ENCODE results near the gene CFAP100. TPM values are rescaled to one million over a fixed set of nuclear protein-coding genes. Genes with fewer than 3 reads are reported as not detected.
A peak's percentile ranks its signal among the peaks of the same experiment; 100 is the strongest.

CFAP100 gene
- total and polyA plus RNA-seq, 9 of the 15 experiments (the other 6 are each of a cell fraction or from before 2014, with no cell fraction given): not detected

GRCh38 chr3:126474498-126475412 is 80.0 kb downstream of the CFAP100 start (continued):
- TF ChIP-seq JUND (IDR thresholded peaks at IDR 0.05; ENCODE audit: borderline replicate concordance, low read depth, low read length) (no peak), JUND (tag; IDR thresholded peaks at IDR 0.05; ENCODE audit: borderline replicate concordance, low read depth, low read length) (no peak), MAX (CRISPR knock-in tag; IDR thresholded peaks at IDR 0.05) (peak; percentile 61)

GRCh38 chr3:126475413-126476114 is 80.9 kb downstream of the CFAP100 start, which contains the start of gene ZXDC:
TSS of gene ZXDC (minus strand) at chr3:126475891. CDS start at chr3:126475865, 26 bp downstream.
- ATAC-seq: peak; percentile 86
- Histone ChIP-seq H3K79me2 (ENCODE audit: control insufficient read depth, insufficient read depth, low read length) (peaks cover 40% of the 10 kb centered on the region), H3K27me3 (ENCODE audit: control insufficient read depth in 2 of 2, insufficient read depth in 2 of 2, low read length in 2 of 2) (no peaks in the 10 kb centered on the region), H3K4me3 (peak within 1 kb of the TSS; percentile 61), H3K9ac (ENCODE audit: insufficient read depth in 1 of 2, low read depth in 2 of 2, low read length in 2 of 2) (peak within 1 kb of the TSS; percentile 69 to 97), H4K20me1 (replicated peaks; ENCODE audit: control insufficient read depth, insufficient read depth, low read length) (peaks cover 8% of the 10 kb centered on the region), H3K4me1 (replicated peaks in 1 of 2; ENCODE audit: control insufficient read depth in 2 of 2, insufficient read depth in 2 of 2, low read length in 2 of 2) (peaks cover 24 to 28% of the 10 kb centered on the region in 2 experiments; a peak in 4 of 5 replicates), H3K36me3 (ENCODE audit: control insufficient read depth, insufficient read depth, low read length) (peaks cover 16% of the 10 kb centered on the region), H3K9me3 (replicated peaks; ENCODE audit: control insufficient read depth, insufficient read depth, low read depth, low read length) (no peaks in the 10 kb centered on the region), H2AFZ (ENCODE audit: low read depth, low read length) (peak within 1 kb of the TSS; percentile 99), H3K4me2 (ENCODE audit: insufficient read depth, low read length) (peak within 1 kb of the TSS; percentile 92), H3K27ac (ENCODE audit: extremely low read depth, low read depth, low read length) (peak within 1 kb of the TSS; percentile 79), H3K9me1 (ENCODE audit: control insufficient read depth, insufficient read depth, low read length) (no peaks in the 10 kb centered on the region)
- no TSS peak for BruUV-seq (replicated peaks)
- intact Hi-C loops (cut with micrococcal nuclease) (loop anchor here (2.0 kb wide), 1 partner anchor 65 kb away; no protein-coding TSS in a partner anchor), in situ Hi-C loops (cut with MboI) (no loop called here)
- FAIRE-seq: no peak
- CTCF ChIA-PET (ENCODE audit: low intra/inter-chr PET ratio): no interaction called here
- DNase-seq (ENCODE audit: extremely low read depth in 1 of 4, low spot score in 3 of 4): peak; percentile 90 to 97 (median 95)
- POLR2A ChIA-PET: interaction anchor here (0.6 to 1.0 kb wide), 5 partner anchors 12 to 898 kb away, joined by 3 read pairs; no protein-coding TSS in a partner anchor
- 0% methylated on average over 20 of the region's 112 CpGs for WGBS (ENCODE audit: insufficient coverage, low coverage, missing lambda C conversion rate)
- no peak for TF ChIP-seq EZH2 (IDR thresholded peaks at IDR 0.05; ENCODE audit: borderline replicate concordance, low read depth, low read length)
- peak in 1 of 2 experiments; percentile 76; a peak in 2 of 4 replicates for TF ChIP-seq NRF1 (conservative IDR thresholded peaks at IDR 0.05 in 1 of 2, IDR thresholded peaks at IDR 0.05 in 1 of 2)
- TF ChIP-seq ZNF639 (CRISPR knock-in tag; conservative IDR thresholded peaks at IDR 0.05 in 1 of 2, IDR thresholded peaks at IDR 0.05 in 1 of 2): peak in 1 of 2 experiments; percentile 89; a peak in 2 of 4 replicates
- peak; percentile 61 to 80 (median 79) for TF ChIP-seq YY1 (IDR thresholded peaks at IDR 0.05; ENCODE audit: borderline replicate concordance in 1 of 3, control insufficient read depth in 1 of 3, extremely low read depth in 1 of 3, insufficient read depth in 3 of 3, insufficient read length in 1 of 3, insufficient replicate concordance in 2 of 3, low read depth in 1 of 3, low read length in 2 of 3)
- peak; percentile 71 for TF ChIP-seq RB1 (IDR thresholded peaks at IDR 0.05; ENCODE audit: low read depth)
- peak; percentile 8 for TF ChIP-seq TAF1 (IDR thresholded peaks at IDR 0.05; ENCODE audit: control insufficient read depth, extremely low read depth, insufficient read depth, low read length, severe bottlenecking)
- TF ChIP-seq ADNP (tag; IDR thresholded peaks at IDR 0.05): no peak
- TF ChIP-seq CTCFL (IDR thresholded peaks at IDR 0.05; ENCODE audit: borderline replicate concordance, insufficient read depth, low read depth, low read length, poor library complexity, severe bottlenecking): peak; percentile 44

Measured in K562 (cell line).